ENCODE measurements around the gene MIF4GD.

The MIF4GD gene

DNA sequence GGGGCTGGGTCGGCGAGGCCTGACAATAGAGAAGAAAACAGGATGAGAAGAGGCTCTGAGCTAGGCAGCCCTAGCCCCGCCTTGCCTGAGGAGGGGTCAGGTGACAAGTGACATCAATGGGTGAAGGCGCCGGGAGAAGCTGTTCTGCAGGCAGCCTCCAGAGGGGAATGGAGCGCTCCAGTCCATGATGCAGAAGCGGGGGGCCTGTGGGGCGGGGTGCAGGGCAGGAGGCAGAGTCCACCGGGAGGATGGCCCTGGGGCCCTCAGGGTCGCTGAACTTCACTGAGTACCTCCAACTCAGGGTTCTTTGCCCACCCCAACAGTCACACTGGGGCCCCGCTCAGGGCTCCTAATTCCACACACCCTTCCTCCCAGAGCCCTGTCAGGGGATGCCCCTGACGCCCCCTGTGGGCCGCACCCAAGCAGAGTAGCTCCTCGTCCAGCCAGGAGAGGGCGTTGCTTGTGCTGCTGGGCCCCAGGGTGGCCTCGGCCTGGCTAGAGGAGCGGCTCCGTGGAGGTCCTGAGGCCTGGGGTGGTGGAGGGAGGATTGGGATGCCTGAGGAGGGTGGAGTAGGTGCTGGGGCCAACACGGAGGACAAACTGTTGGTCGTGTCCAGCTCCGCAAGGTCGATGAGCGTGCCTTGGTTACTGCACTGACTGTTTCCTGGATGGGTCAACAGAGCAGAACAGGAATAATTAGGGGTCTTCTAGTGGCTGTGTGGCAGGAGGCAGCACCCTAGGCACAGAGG lies 30.5 kb downstream of the MIF4GD start:
- ATAC-seq, result peak; percentile 68

DNA sequence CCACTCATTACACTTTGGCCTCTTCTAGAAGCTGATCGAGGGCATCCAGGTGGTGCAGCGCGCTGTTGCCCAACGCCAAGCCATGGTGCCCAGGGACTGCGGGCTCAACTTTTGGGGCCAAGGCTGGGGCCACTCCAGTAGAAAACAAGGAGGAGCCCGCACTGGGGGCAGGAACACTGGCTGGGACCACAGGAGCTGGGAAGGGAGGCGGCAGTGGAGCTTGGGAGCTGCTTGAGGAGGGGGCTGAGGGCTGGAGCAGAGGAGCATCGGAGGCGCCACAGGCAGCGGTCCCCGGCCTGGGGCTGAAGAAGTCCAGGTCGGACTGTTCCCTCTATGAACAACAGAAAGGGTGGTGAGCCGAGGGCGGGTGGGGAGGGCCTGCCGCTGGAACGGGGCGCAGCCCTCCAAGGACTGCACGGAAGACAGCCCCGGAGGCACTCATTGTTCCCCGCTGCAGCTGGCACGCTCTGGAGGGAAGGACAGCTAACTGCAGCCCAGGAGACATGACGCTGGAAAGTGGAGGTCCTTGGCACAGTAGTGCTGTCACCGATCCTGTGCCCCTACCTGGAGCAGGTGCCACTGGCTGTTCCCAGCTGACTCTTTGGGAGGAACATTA lies 31.1 kb downstream of the MIF4GD start:
- no peak for TF ChIP-seq PPARA (CRISPR knock-in tag; IDR thresholded peaks at IDR 0.05; ENCODE audit: borderline replicate concordance)
- no peak for ATAC-seq

More for the DNA sequence above, 30.5 kb downstream of the MIF4GD start:
- TF ChIP-seq ARNTL (CRISPR knock-in tag; IDR thresholded peaks at IDR 0.05; ENCODE audit: borderline replicate concordance, low read depth) (no peak), SNAI2 (CRISPR knock-in tag; IDR thresholded peaks at IDR 0.05) (no peak), ZNF565 (CRISPR knock-in tag; conservative IDR thresholded peaks at IDR 0.05; ENCODE audit: low read depth) (no peak), ZC3H10 (CRISPR knock-in tag; IDR thresholded peaks at IDR 0.05) (no peak), CSDC2 (CRISPR knock-in tag; IDR thresholded peaks at IDR 0.05) (no peak), TOX (CRISPR knock-in tag; IDR thresholded peaks at IDR 0.05; ENCODE audit: borderline replicate concordance) (no peak), BACH2 (CRISPR knock-in tag; IDR thresholded peaks at IDR 0.05; ENCODE audit: borderline replicate concordance) (no peak)
- TF ChIP-seq, protein P1, sequence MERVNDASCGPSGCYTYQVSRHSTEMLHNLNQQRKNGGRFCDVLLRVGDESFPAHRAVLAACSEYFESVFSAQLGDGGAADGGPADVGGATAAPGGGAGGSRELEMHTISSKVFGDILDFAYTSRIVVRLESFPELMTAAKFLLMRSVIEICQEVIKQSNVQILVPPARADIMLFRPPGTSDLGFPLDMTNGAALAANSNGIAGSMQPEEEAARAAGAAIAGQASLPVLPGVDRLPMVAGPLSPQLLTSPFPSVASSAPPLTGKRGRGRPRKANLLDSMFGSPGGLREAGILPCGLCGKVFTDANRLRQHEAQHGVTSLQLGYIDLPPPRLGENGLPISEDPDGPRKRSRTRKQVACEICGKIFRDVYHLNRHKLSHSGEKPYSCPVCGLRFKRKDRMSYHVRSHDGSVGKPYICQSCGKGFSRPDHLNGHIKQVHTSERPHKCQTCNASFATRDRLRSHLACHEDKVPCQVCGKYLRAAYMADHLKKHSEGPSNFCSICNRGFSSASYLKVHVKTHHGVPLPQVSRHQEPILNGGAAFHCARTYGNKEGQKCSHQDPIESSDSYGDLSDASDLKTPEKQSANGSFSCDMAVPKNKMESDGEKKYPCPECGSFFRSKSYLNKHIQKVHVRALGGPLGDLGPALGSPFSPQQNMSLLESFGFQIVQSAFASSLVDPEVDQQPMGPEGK (CRISPR knock-in tag; IDR thresholded peaks at IDR 0.05; ENCODE audit: borderline replicate concordance), result no peak
- TF ChIP-seq, protein P2, sequence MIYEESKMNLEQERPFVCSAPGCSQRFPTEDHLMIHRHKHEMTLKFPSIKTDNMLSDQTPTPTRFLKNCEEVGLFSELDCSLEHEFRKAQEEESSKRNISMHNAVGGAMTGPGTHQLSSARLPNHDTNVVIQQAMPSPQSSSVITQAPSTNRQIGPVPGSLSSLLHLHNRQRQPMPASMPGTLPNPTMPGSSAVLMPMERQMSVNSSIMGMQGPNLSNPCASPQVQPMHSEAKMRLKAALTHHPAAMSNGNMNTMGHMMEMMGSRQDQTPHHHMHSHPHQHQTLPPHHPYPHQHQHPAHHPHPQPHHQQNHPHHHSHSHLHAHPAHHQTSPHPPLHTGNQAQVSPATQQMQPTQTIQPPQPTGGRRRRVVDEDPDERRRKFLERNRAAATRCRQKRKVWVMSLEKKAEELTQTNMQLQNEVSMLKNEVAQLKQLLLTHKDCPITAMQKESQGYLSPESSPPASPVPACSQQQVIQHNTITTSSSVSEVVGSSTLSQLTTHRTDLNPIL (CRISPR knock-in tag; IDR thresholded peaks at IDR 0.05; ENCODE audit: low read depth), result no peak

DNA sequence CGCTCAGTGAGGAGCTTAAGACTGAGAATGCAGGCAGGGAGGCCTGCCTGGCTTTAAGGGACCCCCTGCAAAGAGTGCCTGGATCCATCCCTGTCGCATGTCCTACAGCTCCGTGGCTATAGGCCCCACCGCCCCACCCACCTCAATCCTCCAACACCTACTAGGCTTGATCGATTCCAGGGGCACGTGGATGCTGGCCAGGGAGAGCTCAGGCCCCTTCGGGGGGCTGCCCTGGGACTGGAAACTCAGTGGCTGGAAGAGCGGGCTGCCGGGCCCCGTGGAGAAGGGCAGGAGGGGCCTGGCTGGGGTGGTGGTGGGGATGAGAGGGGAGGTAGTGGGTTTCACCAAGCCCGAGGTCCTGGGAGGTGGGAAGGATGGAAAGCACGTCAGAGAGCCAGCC lies 31.8 kb downstream of the MIF4GD start:
- no peak for ATAC-seq
- no peak for TF ChIP-seq ISL1 (CRISPR knock-in tag; IDR thresholded peaks at IDR 0.05)
- TF ChIP-seq ZFP3 (CRISPR knock-in tag; IDR thresholded peaks at IDR 0.05), result no peak
- TF ChIP-seq, protein P3, sequence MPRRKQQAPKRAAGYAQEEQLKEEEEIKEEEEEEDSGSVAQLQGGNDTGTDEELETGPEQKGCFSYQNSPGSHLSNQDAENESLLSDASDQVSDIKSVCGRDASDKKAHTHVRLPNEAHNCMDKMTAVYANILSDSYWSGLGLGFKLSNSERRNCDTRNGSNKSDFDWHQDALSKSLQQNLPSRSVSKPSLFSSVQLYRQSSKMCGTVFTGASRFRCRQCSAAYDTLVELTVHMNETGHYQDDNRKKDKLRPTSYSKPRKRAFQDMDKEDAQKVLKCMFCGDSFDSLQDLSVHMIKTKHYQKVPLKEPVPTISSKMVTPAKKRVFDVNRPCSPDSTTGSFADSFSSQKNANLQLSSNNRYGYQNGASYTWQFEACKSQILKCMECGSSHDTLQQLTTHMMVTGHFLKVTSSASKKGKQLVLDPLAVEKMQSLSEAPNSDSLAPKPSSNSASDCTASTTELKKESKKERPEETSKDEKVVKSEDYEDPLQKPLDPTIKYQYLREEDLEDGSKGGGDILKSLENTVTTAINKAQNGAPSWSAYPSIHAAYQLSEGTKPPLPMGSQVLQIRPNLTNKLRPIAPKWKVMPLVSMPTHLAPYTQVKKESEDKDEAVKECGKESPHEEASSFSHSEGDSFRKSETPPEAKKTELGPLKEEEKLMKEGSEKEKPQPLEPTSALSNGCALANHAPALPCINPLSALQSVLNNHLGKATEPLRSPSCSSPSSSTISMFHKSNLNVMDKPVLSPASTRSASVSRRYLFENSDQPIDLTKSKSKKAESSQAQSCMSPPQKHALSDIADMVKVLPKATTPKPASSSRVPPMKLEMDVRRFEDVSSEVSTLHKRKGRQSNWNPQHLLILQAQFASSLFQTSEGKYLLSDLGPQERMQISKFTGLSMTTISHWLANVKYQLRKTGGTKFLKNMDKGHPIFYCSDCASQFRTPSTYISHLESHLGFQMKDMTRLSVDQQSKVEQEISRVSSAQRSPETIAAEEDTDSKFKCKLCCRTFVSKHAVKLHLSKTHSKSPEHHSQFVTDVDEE (CRISPR knock-in tag; IDR thresholded peaks at IDR 0.05), result no peak
- TF ChIP-seq GLIS3 (CRISPR knock-in tag; IDR thresholded peaks at IDR 0.05), result no peak
- no peak for TF ChIP-seq ZNF565 (CRISPR knock-in tag; conservative IDR thresholded peaks at IDR 0.05; ENCODE audit: low read depth)
- no peak for TF ChIP-seq PPARA (CRISPR knock-in tag; IDR thresholded peaks at IDR 0.05; ENCODE audit: borderline replicate concordance)
- no peak for TF ChIP-seq CSRNP3 (CRISPR knock-in tag; IDR thresholded peaks at IDR 0.05)

GRCh38 chr17:75238684-75239191 lies 32.3 kb downstream of the MIF4GD start:
- peak; percentile 88 for ATAC-seq
- TF ChIP-seq SNAI2 (CRISPR knock-in tag; IDR thresholded peaks at IDR 0.05), result no peak
- TF ChIP-seq POU6F1 (CRISPR knock-in tag; IDR thresholded peaks at IDR 0.05; ENCODE audit: borderline replicate concordance, low read depth), result no peak
- no peak for TF ChIP-seq ZFP30 (CRISPR knock-in tag; IDR thresholded peaks at IDR 0.05)
- no peak for TF ChIP-seq PPARA (CRISPR knock-in tag; IDR thresholded peaks at IDR 0.05; ENCODE audit: borderline replicate concordance)
- no peak for TF ChIP-seq ZC3H10 (CRISPR knock-in tag; IDR thresholded peaks at IDR 0.05)
- no peak for TF ChIP-seq GLIS3 (CRISPR knock-in tag; IDR thresholded peaks at IDR 0.05)
- TF ChIP-seq, protein P1 (CRISPR knock-in tag; IDR thresholded peaks at IDR 0.05; ENCODE audit: borderline replicate concordance), result no peak
- no peak for TF ChIP-seq CSRNP3 (CRISPR knock-in tag; IDR thresholded peaks at IDR 0.05)
- no peak for TF ChIP-seq ISL1 (CRISPR knock-in tag; IDR thresholded peaks at IDR 0.05)
- no peak for TF ChIP-seq ZNF565 (CRISPR knock-in tag; conservative IDR thresholded peaks at IDR 0.05; ENCODE audit: low read depth)
- no peak for TF ChIP-seq ESRRG (CRISPR knock-in tag; IDR thresholded peaks at IDR 0.05)
- no peak for TF ChIP-seq TCF4 (CRISPR knock-in tag; IDR thresholded peaks at IDR 0.05; ENCODE audit: borderline replicate concordance)
- TF ChIP-seq TOX (CRISPR knock-in tag; IDR thresholded peaks at IDR 0.05; ENCODE audit: borderline replicate concordance), result no peak
- TF ChIP-seq BACH2 (CRISPR knock-in tag; IDR thresholded peaks at IDR 0.05; ENCODE audit: borderline replicate concordance), result no peak
- TF ChIP-seq ZFP3 (CRISPR knock-in tag; IDR thresholded peaks at IDR 0.05), result no peak
- no peak for TF ChIP-seq ARNTL (CRISPR knock-in tag; IDR thresholded peaks at IDR 0.05; ENCODE audit: borderline replicate concordance, low read depth)
- TF ChIP-seq CSDC2 (CRISPR knock-in tag; IDR thresholded peaks at IDR 0.05), result no peak

All from SK-N-SH treated with all-trans-retinoic acid at 6 μM for 48 hours (cell line).